Pancreas (tissue), 10 donors: ENCODE measurements around the gene FCN3. TPM values are rescaled to one million over a fixed set of nuclear protein-coding genes. Genes with fewer than 3 reads are reported as not detected.

Source experiments
- ATAC-seq, 4 donors: fragments of 200-7000 bp; cut with Tn5 transposase; one replicate each; pipeline versions ENCODE4 v1.8.0 to v1.9.1; 2020; ENCODE audit warnings: mild to moderate bottlenecking in 4 of 4, moderate library complexity in 4 of 4
- DNase-seq, 6 donors: peaks; one replicate each; pipeline ENCODE4 v3.0.0-alpha.2; 2020
- FAIRE-seq: peaks from 2 replicates; lab custom pipeline; 2012; peaks lifted over from hg19 to GRCh38; lab: Jason Lieb, UNC
- H3K27ac ChIP-seq, 4 donors: fragments of 200-600 bp; sonication (generic); 1 replicate in 3 of 4; 2 replicates in 1 of 4; pipeline versions ENCODE4 v1.5.0 to v1.8.0; 2020
- H3K27me3 ChIP-seq, 4 donors: fragments of 200-600 bp; one replicate each; pipeline ENCODE4 v1.8.0; 2021
- H3K36me3 ChIP-seq, 3 donors: fragments of 200-600 bp; sonication (generic) in 1 of 3; one replicate each; pipeline versions ENCODE4 v1.5.0 to v1.8.0; 2020 to 2021
- H3K4me1 ChIP-seq, 3 donors: fragments of 200-600 bp; one replicate each; pipeline ENCODE4 v1.8.0; 2021
- H3K4me3 ChIP-seq, 4 donors: fragments of 200-600 bp; sonication (generic) in 2 of 4; one replicate each; pipeline versions ENCODE4 v1.5.0 to v1.8.0; 2020 to 2021
- H3K9me3 ChIP-seq, 4 donors: fragments of 200-600 bp; one replicate each; pipeline ENCODE4 v1.8.0; 2021
- WGBS, 2 donors: extraction: QIAGEN DNeasy Blood & Tissue Kit; methylation state at CpG; one replicate each; pipeline ENCODE4 v1.1.7; 2013; 5-methylcytosine and 5-hydroxymethylcytosine counted together
- intact Hi-C, 3 donors: fragments of 100-400 bp; cut with DNase I; formaldehyde crosslinking; loops; one replicate each; pipeline versions ENCODE4 v1.11.1 to v1.14.2; 2022
- polyA plus RNA-seq, 2 donors: library from polyadenylated mRNA; stranded (reverse); fragments of 200-250 nt; gene quantifications; one replicate each; pipeline ENCODE4 v1.2.3, GENCODE V29; 2013
- total RNA-seq, 6 donors: library from RNA; stranded (reverse); fragmentation: NEBNext Ultra II Directional in 4 of 6; extraction: Animal tissue kit (Norgen Biotek cat#: 25700) in 4 of 6; gene quantifications; one replicate each; pipeline versions ENCODE4 v1.2.1 to v1.2.4, GENCODE V29; 2021 to 2023
- TF ChIP-seq, protein P1 (sequence below), 4 donors: fragments of 200-600 bp; sonication (generic) in 3 of 4; IDR thresholded peaks; one replicate each; pipeline versions ENCODE4 v1.5.0 to v1.8.0; 2021; ENCODE audit warnings: antibody characterized with exemption in 4 of 4
- donor health status: healthy with polysubstance abuse.
- donor health status: DM: no; HTN: no; CAD: no; lungs with moderate emphysema.
- donor health status: DM: no; HTN: no; CAD: no.
- donor health status: control.
- donor health status: control.
- donor health status: Bipolar disorder and iron deficiency.
- donor health status: DM: yes; HTN: yes; CAD: no.
- donor health status: DM: no; HTN: no; CAD: no.
- donor health status: DM: no; HTN: no; CAD: no.
- donor health status: DM: yes; HTN: yes; CAD: no.

The FCN3 gene
- total and polyA plus RNA-seq, 8 donors: 0.39 to 19.7 (median 3.7) TPM

DNA sequence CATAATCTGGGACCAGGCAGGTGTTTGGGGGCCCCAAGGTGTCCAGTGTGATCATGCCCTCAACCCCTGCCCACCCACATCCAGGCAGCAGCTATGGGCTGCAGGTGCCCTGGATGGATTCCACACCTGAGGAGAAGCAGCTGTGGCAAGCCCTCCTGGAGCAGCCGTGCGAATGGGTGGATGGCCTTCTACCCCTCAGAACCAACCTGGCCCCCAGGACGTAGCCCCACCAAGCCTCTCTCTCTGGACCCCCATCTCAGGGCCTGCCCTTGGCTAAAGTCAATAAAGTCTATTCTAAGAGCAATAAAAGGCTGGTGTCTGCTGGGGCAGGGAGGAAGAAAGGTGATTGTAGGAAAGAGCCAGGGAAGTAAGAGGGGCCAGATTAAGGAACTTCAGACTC, 21.0 kb downstream of the FCN3 start:
- Histone ChIP-seq H3K4me1 (peaks cover 0 to 4% (median 2%) of the 10 kb centered on the region in 3 donors), H3K4me3 (no peak overlapping the region), H3K27ac (no peak overlapping the region), H3K36me3 (no peaks in the 10 kb centered on the region), H3K27me3 (no peaks in the 10 kb centered on the region), H3K9me3 (no peaks in the 10 kb centered on the region)
- WGBS, 2 donors: 90 to 96% methylated on average over 3 of the region's 3 CpGs
- ATAC-seq: no peak
- FAIRE-seq: no peak
- intact Hi-C loops: no loop called here
- DNase-seq: peak in 1 of 6 donors; percentile 61
- TF ChIP-seq, protein P1, sequence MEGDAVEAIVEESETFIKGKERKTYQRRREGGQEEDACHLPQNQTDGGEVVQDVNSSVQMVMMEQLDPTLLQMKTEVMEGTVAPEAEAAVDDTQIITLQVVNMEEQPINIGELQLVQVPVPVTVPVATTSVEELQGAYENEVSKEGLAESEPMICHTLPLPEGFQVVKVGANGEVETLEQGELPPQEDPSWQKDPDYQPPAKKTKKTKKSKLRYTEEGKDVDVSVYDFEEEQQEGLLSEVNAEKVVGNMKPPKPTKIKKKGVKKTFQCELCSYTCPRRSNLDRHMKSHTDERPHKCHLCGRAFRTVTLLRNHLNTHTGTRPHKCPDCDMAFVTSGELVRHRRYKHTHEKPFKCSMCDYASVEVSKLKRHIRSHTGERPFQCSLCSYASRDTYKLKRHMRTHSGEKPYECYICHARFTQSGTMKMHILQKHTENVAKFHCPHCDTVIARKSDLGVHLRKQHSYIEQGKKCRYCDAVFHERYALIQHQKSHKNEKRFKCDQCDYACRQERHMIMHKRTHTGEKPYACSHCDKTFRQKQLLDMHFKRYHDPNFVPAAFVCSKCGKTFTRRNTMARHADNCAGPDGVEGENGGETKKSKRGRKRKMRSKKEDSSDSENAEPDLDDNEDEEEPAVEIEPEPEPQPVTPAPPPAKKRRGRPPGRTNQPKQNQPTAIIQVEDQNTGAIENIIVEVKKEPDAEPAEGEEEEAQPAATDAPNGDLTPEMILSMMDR (IDR thresholded peaks at IDR 0.05): no peak

DNA sequence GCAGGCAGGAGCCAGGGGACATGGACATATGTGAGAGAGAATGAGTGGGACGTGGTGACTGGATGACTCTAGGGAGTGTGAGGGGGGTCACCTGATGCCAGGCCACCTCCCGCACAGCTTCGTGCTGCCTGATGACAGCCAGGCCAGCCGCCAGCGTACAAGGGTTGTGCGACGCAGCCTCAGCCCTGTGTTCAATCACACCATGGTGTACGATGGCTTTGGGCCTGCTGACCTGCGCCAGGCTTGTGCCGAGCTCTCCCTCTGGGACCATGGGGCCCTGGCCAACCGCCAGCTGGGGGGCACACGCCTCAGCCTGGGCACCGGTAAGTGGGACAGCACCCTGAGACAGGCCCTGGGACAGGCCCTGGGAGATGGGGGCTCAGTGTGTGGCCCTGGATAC, 21.5 kb downstream of the FCN3 start:
- no peaks in the 10 kb centered on the region for H3K27me3 ChIP-seq
- ATAC-seq (no peak), DNase-seq (peak in 1 of 6 donors; percentile 82), FAIRE-seq (no peak)
- 84 to 91% methylated on average over 13 of the region's 13 CpGs for WGBS, 2 donors
- H3K9me3 ChIP-seq: no peaks in the 10 kb centered on the region
- no peak overlapping the region for H3K27ac ChIP-seq
- intact Hi-C loops: no loop called here
- TF ChIP-seq, protein P1 (IDR thresholded peaks at IDR 0.05): no peak
- no peaks in the 10 kb centered on the region for H3K36me3 ChIP-seq
- no peak overlapping the region for H3K4me3 ChIP-seq
- H3K4me1 ChIP-seq: peaks cover 0 to 4% (median 3%) of the 10 kb centered on the region in 3 donors

DNA sequence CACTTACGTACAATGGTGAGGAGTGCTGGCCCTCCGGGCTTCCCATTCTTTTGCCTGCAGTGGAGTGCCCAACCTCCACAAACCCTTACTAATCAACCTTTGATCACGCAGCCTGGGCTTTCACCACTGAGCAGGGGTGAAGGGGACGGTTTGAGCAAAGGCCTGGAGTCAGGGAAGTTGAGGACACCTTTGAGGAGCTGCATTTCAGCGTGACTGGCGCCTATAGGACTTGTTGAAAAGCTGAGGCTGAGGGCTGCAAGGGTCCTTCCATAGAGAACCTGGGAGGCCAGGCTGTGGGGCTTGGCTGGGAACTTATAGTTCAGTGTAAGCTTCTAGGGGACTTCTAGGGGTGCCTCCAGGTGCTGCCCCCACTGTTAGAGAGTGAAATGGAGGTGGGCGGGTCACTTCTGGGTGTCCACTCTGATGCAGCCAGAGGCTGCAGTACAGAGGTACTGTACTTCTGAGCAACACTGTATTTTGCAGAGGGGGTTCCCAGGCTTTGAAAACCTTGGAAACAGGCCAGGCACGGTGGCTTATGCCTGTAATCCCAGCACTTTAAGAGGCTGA, 23.0 kb downstream of the FCN3 start:
- TF ChIP-seq, protein P1 (IDR thresholded peaks at IDR 0.05): no peak
- Histone ChIP-seq H3K36me3 (no peaks in the 10 kb centered on the region), H3K27me3 (no peaks in the 10 kb centered on the region), H3K4me1 (peaks cover 0 to 3% (median 0%) of the 10 kb centered on the region in 3 donors), H3K27ac (no peak overlapping the region), H3K4me3 (no peak overlapping the region), H3K9me3 (no peaks in the 10 kb centered on the region)
- DNase-seq (peak in 1 of 6 donors; percentile 45), FAIRE-seq (no peak), ATAC-seq (no peak)
- intact Hi-C loops: no loop called here
- WGBS, 2 donors: 70 to 72% methylated on average over 8 of the region's 8 CpGs

DNA sequence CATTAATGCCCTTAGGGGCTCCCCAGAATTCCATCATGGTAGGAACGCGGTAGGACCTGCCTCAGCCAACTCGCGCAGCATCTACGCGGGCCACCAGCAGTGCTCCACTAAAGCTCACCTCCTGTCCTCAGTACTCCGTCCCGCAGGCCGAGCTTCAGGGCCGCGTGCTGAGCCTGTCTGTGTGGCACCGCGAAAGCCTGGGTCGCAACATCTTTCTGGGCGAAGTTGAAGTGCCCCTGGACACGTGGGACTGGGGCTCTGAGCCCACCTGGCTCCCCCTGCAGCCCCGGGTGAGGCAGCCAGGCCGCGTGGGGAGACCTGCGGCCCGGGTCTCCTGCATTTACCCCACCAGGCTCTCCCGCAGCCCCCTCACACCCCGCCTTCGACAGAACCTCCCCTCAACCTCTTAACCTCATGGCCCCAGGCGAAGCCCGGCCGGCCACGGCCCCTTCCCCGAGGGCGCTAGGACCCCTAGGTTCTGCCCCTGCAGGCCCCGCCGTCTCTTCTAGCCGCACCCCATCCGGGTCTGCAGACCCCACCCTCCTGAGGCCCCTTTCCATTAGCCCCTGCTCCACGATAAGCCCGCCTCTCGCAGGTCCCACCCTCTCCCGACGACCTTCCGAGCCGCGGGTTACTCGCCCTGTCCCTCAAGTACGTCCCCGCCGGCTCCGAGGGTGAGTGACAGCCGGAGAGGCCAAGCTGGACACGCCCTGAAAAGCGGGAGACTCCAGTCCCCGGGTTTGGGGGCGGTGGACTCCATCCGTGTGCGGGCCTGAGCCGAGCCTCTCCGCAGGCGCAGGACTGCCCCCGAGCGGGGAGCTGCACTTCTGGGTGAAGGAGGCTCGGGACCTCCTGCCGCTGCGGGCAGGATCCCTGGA, 23.7 kb downstream of the FCN3 start:
- FAIRE-seq (no peak), ATAC-seq (no peak), DNase-seq (peak in 1 of 6 donors; percentile 80)
- WGBS, 2 donors: 68 to 73% methylated on average over 60 to 62 of the region's 62 CpGs
- no peaks in the 10 kb centered on the region for H3K36me3 ChIP-seq
- no peaks in the 10 kb centered on the region for H3K9me3 ChIP-seq
- H3K4me1 ChIP-seq: peaks cover 0 to 3% (median 0%) of the 10 kb centered on the region in 3 donors
- no peak overlapping the region for H3K27ac ChIP-seq
- no peaks in the 10 kb centered on the region for H3K27me3 ChIP-seq
- TF ChIP-seq, protein P1 (IDR thresholded peaks at IDR 0.05): no peak
- H3K4me3 ChIP-seq: no peak overlapping the region
- intact Hi-C loops: no loop called here
